Inferior parietal cortex (tissue), 1 donor: ENCODE data around the gene HSP90AA1.
"Not testable (repeated sequence)": the region's sequence is repeated elsewhere in the genome, so short reads cannot be mapped to it uniquely, and the experiment has no call there.

ENCODE experiments used
- DNase-seq: peaks from one replicate; pipeline ENCODE4 v3.0.0-alpha.2; 2016; ENCODE audit errors: extremely low spot score

The HSP90AA1 gene

DNA sequence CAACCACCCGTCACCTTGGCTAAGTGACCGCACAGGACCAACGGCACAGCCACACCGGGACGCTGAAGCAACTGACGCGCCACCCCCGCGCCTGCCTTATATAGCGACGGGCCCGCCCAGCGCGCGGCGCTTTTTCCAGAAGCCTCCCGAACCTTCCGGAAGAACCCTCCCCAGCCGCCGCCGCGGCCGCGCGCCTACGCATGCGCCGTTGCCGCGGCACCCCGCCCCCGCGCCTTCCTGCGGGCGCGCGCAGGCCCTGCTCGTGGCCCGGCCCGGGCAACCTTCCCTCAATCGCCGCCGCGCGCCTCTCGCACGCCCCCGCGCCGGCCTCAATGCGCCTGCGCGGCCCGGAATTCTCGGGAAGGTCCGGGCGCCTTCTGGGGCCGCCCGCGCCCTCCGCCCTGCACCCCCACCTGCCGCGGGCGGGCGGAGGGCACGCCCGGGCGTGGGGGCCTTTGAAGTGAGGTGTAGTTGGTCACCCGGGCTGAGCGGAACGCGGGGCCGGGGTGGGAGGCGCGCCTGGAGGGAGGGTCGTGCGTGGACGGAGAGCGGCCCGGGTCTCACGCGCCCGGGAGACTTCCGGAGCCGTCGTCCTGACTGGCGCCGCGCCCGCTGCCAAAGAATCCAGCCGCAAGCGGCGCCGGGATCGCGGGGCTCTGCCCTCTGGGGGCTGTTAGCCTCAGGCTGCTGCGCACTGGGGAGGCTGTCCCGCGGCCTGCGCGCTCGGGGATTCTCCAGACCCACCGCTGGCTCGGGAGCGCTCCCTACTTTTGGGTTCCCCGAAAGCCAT is at the start of gene HSP90AA1:
TSS of gene HSP90AA1 (minus strand) at position 73 of the 790 bp plus-strand sequence. CDS start 666 bp downstream, outside the sequence.
- DNase-seq, result peak; percentile 88

DNA sequence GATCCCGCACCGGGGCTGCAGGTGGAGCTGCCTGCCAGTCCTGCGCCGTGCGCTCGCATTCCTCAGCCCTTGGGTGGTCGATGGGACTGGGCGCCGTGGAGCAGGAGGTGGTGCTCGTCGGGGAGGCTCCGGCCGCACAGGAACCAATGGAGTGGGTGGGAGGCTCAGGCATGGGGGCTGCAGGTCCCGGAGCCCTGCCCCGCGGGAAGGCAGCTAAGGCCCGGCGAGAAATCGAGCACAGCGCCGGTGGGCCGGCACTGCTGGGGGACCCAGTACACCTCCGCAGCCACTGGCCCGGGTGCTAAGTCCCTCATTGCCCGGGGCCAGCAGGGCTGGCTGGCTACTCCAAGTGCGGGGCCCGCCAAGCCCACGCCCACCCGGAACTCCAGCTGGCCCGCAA is 48.6 kb upstream of the HSP90AA1 start:
- not testable (repeated sequence) for DNase-seq

DNA sequence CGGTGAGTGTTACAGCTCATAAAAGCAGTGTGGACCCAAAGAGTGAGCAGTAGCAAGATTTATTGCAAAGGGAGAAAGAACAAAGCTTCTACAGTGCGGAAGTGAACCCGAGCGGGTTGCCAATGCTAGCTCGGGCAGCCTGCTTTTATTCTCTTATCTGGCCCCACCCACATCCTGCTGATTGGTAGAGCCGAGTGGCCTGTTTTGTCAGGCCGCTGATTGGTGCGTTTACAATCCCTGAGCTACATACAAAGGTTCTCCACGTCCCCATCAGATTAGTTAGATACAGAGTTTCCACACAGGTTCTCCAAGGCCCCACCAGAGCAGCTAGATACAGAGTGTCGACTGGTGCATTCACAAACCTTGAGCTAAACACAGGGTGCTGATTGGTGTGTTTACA is 47.9 kb upstream of the HSP90AA1 start:
- not testable (repeated sequence) for DNase-seq

DNA sequence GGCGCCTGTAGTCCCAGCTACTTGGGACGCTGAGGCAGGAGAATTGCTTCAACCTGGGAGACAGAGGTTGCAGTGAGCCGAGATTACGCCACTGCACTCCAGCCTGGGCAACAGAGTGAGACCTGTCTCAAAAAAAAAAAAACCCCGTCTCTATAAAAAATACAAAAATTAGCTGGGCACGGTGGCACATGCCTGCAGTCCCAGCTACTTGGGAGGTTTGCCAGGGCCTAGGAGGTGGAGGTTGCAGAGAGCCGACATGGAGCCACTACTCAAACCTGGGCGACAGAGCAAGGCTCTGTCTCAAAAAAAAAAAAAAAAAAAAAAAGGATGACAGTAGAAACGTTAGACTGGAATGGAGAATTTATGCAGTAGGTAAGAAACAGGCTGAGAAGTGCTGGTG is 47.2 kb upstream of the HSP90AA1 start:
- DNase-seq, result not testable (repeated sequence)

DNA sequence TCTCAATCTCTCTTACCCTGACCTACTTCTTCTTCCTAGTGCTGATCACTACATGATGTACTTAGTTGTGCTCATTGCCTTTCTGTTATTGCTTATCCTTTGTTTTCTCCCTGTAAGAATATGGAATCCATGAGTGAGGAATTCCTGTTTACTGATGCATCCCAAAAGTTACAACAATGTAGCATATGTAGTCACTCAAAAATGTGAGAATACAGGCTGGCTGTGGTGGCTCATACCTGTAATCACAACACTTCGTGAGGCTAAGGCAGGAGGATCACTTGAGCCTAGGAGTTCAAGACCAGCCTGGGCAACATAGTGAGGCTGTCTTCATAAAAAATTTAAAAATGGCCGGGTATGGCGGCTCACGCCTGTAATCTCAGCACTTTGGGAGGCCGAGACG is 44.9 kb upstream of the HSP90AA1 start:
- DNase-seq, result no peak

DNA sequence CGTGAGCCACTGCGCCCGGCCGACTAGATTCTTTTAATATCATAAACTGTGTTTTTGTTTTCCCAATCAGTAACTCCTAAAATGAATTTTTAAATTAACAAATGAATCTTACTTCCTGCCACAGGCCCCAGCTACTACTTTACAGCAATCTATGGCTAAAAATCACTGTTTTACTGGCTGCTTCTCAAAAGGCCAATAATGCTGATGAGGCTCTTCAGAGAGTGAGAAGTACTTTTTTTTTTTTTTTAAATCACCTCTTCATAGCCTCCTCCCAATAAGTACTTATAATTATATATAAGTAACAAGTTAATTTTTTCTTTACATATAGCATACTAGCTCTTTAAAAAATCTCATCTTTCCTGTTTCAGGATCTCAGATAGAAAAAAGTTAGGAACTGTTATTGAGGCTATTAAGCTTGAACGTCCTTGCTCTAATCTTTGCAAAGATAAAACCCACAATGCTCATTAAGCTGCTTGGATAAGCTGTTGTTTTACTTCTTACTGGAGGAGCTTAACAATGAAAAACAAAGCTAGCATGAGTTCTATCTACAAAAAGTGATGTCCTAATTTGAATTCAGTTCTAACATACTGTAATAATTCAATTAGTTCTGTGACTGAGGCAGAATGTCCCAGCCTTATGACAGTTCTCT is 40.1 kb upstream of the HSP90AA1 start:
- DNase-seq, result no peak

DNA sequence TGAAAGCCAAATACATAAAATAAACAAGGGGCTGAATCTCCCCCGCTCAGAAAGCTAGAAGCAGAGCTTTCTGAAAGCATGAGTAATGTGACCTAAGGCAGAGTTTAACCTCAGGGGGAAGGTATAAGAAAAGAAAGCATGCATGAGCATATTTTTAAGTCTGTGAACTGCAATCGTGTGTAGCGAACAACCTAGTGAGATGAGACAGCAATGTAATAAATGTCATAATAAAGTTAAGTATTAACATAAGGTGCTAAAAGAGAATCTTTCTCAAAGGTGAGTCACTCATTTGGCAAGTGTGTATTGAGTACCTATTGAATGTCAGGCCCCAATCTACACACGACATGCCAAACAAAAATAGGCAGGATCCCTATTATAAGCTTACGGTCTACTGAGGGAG is 38.7 kb upstream of the HSP90AA1 start:
- DNase-seq, result no peak

DNA sequence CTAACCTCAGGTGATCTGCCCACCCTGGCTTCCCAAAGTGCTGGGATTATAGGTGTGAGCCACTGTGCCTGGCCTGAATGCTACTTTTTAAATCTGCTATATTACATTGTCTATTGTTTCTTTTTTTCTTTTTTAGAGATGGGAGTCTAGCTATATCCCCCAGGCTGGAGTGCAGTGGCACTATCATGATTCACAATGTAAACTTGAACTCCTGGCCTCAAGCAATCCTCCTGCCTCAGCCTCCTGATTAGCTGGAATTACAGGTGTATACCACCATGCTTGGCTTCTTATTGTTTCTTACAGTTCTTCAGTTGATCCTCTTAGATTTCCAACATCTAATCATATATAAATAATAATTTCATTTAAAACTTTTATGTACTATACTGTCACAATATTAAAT is 37.6 kb upstream of the HSP90AA1 start:
- no peak for DNase-seq

DNA sequence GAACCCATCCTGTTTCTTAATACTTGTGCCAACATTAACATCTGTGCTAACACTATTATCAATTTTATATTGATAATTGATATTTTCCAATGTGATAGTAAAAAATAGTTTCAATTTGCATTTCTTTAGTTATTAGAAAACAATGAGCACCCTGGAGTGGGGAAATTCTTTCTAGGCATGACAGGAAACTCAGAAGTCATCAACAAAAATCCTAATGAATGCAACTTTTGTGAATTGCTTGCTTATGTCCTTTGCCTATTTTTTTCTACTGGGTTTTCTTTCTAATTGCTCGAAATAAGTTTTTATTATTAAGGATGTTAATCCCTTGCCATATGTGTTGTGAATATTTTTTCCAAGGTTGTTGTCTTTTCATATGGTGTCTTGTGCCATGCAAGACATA is 34.7 kb upstream of the HSP90AA1 start:
- no peak for DNase-seq

DNA sequence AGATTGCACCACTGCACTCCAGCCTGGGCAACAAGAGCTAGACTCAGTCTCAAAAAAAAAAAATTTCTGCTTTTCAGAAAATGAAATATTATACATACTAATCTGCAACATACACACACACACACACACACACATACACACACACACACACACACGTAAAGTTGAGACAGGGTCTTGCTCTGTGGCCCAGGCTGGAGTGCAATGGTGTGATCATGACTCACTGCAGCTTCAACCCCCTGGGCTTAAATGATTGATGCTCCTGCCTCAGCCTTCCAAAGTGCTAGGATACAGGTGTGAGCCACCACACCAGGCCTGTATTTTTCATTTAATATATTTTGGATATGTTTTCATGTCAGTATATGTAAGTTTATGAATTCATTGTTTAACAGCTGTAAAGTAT is 34.0 kb upstream of the HSP90AA1 start:
- no peak for DNase-seq

DNA sequence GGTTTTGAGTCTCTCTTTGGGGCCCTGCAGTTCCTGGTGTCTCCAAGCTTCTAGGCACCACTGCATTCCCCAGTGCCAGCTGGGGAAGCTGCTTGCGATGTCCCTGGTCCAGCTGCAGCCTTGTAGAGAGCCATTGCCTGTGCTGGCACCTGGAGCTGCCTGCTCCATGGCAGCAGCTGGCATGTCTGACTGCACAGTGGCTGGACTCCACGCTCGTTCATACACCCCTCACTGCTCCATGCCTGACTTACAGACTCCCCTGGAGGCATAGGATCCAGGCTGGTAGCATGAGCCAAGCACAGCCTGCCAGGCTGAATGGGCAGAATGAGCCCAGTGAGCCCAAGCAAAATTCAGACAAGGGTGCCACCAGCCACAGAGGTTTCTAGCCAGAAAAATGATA is 31.0 kb upstream of the HSP90AA1 start:
- DNase-seq, result no peak

DNA sequence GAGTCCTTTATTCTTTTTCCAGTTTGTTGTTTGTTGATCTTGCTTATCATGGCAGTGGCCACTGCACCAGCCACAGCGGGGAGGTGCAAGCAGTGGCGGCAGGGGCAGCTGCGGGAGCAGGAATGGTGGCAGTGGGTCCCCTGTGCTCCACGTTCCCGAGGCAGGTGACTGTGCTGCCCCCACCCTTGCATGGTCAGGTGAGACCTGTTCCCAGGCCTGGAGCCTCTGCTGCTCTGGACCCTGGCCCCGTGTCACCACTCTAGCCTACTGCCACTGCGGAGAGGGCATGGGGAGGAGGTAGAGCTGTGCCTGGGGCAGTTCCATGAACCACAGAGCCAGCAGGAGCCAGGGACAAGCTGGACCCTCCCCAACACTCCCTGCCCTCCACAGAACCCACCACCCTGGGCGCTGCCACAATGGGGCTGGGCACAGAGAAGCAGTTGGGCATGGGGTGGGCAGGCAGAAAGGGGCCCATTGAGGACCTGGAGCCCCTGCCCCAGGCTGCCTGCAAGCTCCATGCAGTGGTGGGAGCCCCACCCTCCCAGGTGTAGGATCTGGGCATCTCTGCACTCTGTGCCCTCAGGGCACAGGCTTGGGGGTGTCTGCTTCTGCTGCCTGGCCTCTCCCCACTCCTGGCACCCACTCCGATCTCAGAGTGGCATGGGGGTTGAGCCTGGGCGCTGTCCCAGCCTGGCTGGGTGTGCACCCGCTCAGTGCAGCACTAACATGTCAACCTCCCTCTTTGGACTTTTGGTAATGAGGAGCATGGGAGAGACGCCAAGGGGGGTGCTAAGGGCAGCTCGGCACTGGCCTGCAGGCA is 29.7 kb upstream of the HSP90AA1 start:
- DNase-seq, result no peak

DNA sequence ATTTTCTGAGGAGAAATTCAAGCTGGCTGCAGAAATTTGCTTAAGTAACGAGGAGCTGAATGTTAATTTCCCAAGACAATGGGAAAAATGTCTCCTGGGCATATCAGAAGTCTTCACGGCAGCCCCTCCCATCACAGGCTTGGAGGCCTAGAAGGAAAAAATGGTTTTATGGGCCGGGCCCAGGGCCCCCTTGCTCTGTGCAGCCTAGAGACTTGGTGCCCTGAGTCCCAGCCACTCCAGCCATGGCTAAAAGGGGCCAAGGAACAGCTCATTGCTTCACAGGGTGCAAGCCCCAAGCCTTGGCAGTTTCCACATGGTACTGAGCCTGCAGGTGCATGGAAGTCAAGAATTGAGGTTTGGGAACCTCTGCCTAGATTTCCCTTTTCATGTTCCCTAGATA is 24.3 kb upstream of the HSP90AA1 start:
- no peak for DNase-seq

DNA sequence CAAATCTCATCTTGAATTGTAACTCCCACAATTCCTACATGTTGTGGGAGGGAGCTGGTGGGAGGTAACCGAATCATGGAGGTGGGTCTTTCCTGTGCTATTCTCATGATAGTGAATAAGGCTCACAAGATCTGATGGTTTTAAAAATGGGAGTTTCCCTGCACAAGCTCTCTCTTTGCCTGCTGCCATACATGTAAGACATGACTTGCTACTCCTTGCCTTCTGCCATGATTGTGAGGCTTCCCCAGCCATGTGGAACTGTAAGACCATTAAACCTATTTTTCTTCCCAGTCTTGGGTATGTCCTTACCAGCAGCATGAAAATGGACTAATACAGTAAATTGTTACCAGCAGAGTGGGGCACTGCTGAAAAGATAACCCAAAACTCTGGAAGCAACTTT is 22.5 kb upstream of the HSP90AA1 start:
- DNase-seq, result not testable (repeated sequence)

DNA sequence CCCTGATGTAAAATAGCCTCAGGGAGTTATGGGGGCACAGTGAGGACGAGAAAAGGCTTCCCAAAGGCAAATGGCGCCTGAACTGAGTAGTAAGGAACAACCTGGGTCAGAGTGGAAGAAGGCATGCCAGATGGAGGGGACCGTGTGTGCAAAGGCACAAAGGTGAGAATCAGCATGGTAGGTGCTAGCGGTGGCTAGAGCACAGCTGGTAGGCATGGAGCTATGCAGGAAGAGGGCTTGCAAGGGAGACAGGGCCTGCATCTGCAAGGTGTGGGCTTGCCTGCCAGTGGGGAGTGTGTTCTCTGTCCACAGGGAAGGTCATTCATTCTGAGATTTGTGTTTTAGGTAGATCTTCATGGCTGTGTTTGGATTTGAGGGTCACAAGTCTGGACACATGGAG is 18.5 kb upstream of the HSP90AA1 start:
- DNase-seq, result no peak

DNA sequence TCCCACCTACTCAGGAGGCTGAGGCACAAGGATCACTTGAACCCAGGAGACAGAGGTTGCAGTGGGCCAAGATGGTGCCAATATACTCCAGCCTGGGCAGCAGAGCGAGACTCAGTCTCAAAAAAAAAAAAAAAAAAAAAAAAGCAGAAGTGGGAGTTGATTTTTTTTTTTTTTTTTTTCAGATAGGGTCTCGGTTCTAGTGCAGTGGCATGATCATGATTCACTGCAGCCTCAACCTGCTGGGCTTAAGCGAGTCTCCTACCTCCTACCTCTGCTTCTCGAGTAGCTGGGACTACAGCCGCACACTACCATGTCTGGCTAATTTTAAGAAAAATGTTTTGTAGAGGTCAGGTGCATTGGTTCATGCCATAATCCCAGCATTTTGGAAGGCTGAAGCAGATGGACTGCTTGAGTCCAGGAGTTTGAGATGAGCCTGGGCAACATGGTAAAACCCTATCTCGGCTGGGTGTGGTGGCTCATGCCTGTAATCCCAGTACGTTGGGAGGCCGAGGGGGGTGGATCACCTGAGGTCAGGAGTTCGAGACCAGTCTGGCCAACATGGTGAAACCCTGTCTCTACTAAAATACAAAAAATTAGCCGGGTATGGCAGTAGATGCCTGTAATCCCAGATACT is 16.3 kb upstream of the HSP90AA1 start:
- no peak for DNase-seq

DNA sequence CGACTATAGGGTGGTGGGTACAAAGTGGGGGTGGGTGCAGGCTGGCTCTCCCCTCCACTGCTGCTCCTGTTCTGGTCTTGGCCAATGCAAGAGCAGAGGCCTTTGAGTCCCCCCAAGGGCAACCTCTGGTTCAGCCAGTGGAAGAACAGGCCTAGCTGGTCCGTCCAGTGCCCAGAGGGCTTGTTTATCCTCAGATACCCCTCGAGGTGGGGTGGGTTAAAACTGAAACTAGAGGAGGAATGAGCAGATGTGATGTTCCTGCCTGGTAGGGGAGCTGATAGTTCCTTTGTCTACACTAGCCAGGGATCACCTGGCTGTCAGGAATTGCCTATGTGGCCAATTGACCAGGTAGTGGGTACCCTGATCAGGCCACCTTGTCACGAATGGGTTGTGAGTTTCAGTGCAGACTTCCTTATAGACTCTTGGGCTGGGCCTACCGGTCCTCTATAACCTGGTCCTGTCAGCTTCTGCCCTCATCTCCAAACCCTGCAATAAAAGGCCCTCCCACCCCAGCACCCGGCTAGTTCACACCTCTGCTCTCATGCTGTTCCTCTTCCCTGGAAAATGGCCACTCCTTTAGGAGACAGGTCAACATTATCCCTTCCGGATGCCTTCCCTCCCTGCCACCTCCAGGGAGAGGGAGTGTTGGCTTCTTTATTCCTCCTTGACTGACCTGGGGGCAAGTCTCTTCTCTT is 10.7 kb upstream of the HSP90AA1 start:
- no peak for DNase-seq

DNA sequence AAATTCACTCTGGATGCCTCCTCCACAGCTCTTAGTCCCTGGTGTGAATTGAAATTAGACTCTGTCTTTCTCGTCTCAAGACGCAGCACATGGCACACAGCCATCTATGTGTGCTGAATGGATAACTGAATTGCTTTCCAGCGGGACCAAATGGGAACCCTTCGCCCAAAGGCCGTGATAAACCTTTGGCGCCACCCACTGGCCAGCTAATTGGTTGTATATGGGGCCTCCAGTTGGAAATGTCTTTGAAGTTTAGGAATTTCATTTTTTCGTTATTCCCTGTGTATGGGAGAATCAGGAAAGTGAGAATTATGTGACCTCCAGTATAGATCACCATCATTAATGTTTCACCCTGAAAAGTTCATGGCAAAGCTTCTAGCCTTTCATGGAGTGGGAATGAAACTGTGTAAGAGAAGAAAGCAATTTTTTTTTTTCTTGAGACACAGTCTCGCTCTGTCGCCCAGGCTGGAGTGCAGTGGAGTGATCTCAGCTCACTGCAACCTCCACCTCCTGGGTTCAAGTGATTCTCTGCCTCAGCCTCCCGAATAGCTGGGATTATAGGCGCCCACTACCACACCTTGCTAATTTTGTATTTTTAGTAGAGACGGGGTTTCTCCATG is 9.8 kb upstream of the HSP90AA1 start:
- peak; percentile 95 for DNase-seq

DNA sequence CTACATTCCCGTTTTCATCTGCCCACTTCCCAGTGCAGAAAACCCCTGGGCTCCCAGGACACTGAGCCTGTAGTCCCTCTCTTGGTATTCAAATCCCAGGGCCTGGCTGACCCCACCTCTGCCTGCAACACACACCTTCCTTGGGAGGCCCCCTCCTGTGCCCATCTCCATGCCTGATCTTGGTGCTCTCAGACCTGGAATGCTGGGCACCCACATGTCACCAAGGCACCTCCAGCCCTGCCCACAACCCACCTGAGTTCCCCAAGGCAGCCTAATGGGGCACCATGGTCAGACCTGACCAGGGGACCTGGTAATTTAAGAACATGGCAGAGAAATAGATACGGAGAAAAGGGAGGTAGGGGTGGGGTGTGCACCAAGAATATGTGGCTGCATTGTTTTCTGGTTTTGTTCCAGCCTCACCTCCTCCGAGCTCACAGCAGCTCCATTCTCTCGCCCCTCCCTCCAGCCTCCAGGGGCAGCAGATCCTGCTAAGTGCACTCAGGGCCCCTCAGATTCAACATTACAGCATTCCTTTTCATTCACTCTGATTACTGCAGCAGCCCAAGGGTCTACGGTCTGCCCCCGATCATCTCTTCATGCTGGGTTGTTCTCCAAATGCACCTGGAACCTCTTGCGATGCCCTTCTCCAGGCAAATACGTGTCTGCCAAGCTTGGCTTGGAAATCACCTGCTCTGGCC is 9.2 kb upstream of the HSP90AA1 start:
- DNase-seq, result no peak

DNA sequence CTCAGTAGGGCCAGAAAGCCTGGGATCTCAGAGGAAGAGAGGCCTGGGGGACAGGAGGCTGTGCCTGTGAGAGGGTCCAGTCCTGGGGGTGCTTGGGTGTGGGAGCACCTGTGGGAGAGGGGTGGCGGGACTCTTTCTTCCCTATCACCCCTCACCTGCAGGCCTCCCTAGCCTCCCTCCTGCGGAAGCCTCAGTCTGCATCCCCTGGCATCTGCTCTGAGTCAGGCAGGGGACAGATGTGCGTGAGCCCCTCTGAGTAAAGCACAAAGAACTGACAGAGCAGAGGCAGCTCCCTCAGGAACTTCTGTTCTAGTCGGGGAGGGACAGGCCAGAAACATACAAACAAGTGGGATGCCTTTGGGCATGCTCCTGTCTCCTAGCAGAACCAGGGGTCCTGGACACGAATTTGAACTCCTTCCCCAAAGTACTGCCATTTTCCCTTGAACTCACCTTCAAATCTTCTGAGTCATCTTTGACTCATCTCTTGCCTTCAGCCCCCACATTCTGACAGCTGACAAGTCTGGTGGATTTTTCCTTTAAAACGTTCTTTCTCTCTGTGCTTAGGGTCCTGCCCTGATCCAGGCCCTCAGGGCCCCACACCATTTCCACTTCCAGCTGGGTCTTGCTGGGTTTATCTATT is 8.5 kb upstream of the HSP90AA1 start:
- DNase-seq, result no peak
